Measurements from ENCODE around the gene CLCN3.
"Not testable (repeated sequence)": the region's sequence is repeated elsewhere in the genome, so short reads cannot be mapped to it uniquely, and the experiment has no call there.

Gene CLCN3

GRCh38 chr4:169619958-169620879 is at the start of gene CLCN3:
TSS of gene CLCN3 (plus strand) at chr4:169620578. CDS start at chr4:169635929, 15,351 bp downstream.
- FAIRE-seq (peak; percentile 54), DNase-seq (ENCODE audit: low spot score) (peak; percentile 84)

GRCh38 chr4:169571012-169571411 is 49.4 kb upstream of the CLCN3 start:
- DNase-seq (ENCODE audit: low spot score): not testable (repeated sequence)

GRCh38 chr4:169571435-169571834 is 48.9 kb upstream of the CLCN3 start:
- DNase-seq (ENCODE audit: low spot score) (no peak), FAIRE-seq (no peak)

More at GRCh38 chr4:169571012-169571411, 49.4 kb upstream of the CLCN3 start:
- FAIRE-seq: not testable (repeated sequence)

GRCh38 chr4:169573889-169574288 is 46.5 kb upstream of the CLCN3 start:
- DNase-seq (ENCODE audit: low spot score) (no peak), FAIRE-seq (no peak)

- FAIRE-seq: no peak
Measured at GRCh38 chr4:169582203-169582602, 38.2 kb upstream of the CLCN3 start.

GRCh38 chr4:169582706-169583105 is 37.7 kb upstream of the CLCN3 start:
- DNase-seq (ENCODE audit: low spot score) (no peak), FAIRE-seq (no peak)

More at GRCh38 chr4:169582203-169582602, 38.2 kb upstream of the CLCN3 start:
- no peak for DNase-seq (ENCODE audit: low spot score)

GRCh38 chr4:169583563-169583962 is 36.8 kb upstream of the CLCN3 start:
- FAIRE-seq (no peak), DNase-seq (ENCODE audit: low spot score) (no peak)

- FAIRE-seq (no peak), DNase-seq (ENCODE audit: low spot score) (no peak)
Measured at GRCh38 chr4:169593050-169593560, 27.3 kb upstream of the CLCN3 start.

- DNase-seq (ENCODE audit: low spot score) (no peak), FAIRE-seq (no peak)
Measured at GRCh38 chr4:169594560-169595195, 25.7 kb upstream of the CLCN3 start.

GRCh38 chr4:169601016-169601771 is 19.2 kb upstream of the CLCN3 start:
- FAIRE-seq (no peak), DNase-seq (ENCODE audit: low spot score) (no peak)

GRCh38 chr4:169603312-169603711 is 17.1 kb upstream of the CLCN3 start:
- DNase-seq (ENCODE audit: low spot score): no peak
- no peak for FAIRE-seq

GRCh38 chr4:169604131-169604900 is 16.1 kb upstream of the CLCN3 start:
- peak; percentile 45 for DNase-seq (ENCODE audit: low spot score)
- peak; percentile 86 for FAIRE-seq

- FAIRE-seq (no peak), DNase-seq (ENCODE audit: low spot score) (no peak)
Measured at GRCh38 chr4:169604903-169605331, 15.5 kb upstream of the CLCN3 start.

- DNase-seq (ENCODE audit: low spot score) (no peak), FAIRE-seq (no peak)
Measured at GRCh38 chr4:169611157-169611556, 9.2 kb upstream of the CLCN3 start.

GRCh38 chr4:169611991-169612870 is 8.1 kb upstream of the CLCN3 start, which contains the start of gene NEK1:
TSS of gene NEK1 (minus strand) at chr4:169612583. CDS start at chr4:169602630, 9,953 bp downstream.
- no peak for FAIRE-seq
- peak; percentile 50 for DNase-seq (ENCODE audit: low spot score)

GRCh38 chr4:169612871-169613859 is 7.2 kb upstream of the CLCN3 start:
- FAIRE-seq (no peak), DNase-seq (ENCODE audit: low spot score) (peak; percentile 38)

- DNase-seq (ENCODE audit: low spot score) (peak; percentile 52), FAIRE-seq (no peak)
Measured at GRCh38 chr4:169615467-169616106, 4.8 kb upstream of the CLCN3 start.

GRCh38 chr4:169616846-169617245 is 3.5 kb upstream of the CLCN3 start:
- FAIRE-seq (no peak), DNase-seq (ENCODE audit: low spot score) (no peak)
